GM12891 (cell line): ENCODE results near the gene ROBO1.

Experiments
- POLR2A ChIP-seq: IDR thresholded peaks from 2 replicates; pipeline ENCODE4 v1.6.1; 2011; ENCODE audit warnings: low read depth, low read length, control low read depth
- POLR2AphosphoS5 ChIP-seq: IDR thresholded peaks from 2 replicates; pipeline ENCODE4 v1.6.1; 2011; ENCODE audit warnings: low read depth, low read length, control low read depth
- POU2F2 ChIP-seq: IDR thresholded peaks from 2 replicates; pipeline ENCODE4 v1.6.1; 2011; ENCODE audit warnings: low read depth, mild to moderate bottlenecking, control low read depth, low read length, moderate library complexity
- SPI1 ChIP-seq: IDR thresholded peaks from 2 replicates; pipeline ENCODE4 v1.6.1; 2011; ENCODE audit warnings: low read depth, low read length, control low read depth
- TAF1 ChIP-seq: IDR thresholded peaks from 2 replicates; pipeline ENCODE4 v1.6.1; 2011; ENCODE audit warnings: low read depth, low read length, control low read depth

DNA sequence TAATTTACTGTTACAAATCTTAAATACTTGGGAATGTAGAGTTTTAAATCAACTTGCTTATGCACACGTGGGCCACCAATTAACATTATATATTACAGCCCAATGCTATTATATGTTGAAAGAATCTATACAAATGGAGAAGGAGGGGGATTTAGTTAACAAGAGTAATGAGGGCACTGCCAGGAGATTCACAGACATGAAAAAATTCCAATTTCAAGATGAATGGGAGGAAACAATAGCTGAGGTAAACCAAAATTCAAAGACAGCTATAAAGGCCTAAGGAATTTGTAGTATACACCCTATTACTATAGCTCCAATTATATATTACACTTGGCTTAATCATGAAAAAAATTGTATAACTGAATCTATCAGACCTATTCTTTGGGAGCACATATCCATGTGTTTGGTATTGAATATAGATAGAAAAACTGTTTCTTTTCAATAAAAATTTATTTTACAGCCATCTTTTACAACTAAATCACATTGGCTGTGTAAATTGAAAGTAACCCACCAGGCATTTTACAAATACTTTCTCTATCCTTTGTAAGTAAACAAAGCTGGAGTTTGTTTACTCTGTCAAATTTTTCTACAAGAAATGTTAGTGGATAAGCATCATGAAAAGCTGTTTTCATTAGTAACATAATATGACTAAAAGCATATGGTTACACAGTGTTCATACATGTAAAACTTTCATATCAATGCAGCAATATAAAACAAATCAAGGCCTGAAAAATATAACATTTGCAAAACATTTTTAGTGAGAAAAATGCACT is 1045.8 kb downstream of the ROBO1 start:
- TF ChIP-seq POLR2AphosphoS5 = no peak
- TF ChIP-seq POLR2A = no peak
- no peak for TF ChIP-seq SPI1
- TF ChIP-seq TAF1 = no peak
- TF ChIP-seq POU2F2 = no peak
